GM10266 (cell line): ENCODE data around the gene HOXA4.

ENCODE experiments used
- DNase-seq: peaks from one replicate; pipeline ENCODE4 v3.0.0; 2012; ENCODE audit errors: extremely low spot score
- CTCF ChIP-seq: IDR thresholded peaks from 2 replicates; pipeline ENCODE4 v1.5.1; 2012; ENCODE audit warnings: mild to moderate bottlenecking, low read depth; ENCODE audit not compliant: control insufficient read depth, insufficient read depth; ENCODE audit errors: missing control alignments

The HOXA4 gene

GRCh38 chr7:27149842-27150567, 19.4 kb upstream of the HOXA4 start:
- no peak for DNase-seq
- no peak for TF ChIP-seq CTCF

DNA sequence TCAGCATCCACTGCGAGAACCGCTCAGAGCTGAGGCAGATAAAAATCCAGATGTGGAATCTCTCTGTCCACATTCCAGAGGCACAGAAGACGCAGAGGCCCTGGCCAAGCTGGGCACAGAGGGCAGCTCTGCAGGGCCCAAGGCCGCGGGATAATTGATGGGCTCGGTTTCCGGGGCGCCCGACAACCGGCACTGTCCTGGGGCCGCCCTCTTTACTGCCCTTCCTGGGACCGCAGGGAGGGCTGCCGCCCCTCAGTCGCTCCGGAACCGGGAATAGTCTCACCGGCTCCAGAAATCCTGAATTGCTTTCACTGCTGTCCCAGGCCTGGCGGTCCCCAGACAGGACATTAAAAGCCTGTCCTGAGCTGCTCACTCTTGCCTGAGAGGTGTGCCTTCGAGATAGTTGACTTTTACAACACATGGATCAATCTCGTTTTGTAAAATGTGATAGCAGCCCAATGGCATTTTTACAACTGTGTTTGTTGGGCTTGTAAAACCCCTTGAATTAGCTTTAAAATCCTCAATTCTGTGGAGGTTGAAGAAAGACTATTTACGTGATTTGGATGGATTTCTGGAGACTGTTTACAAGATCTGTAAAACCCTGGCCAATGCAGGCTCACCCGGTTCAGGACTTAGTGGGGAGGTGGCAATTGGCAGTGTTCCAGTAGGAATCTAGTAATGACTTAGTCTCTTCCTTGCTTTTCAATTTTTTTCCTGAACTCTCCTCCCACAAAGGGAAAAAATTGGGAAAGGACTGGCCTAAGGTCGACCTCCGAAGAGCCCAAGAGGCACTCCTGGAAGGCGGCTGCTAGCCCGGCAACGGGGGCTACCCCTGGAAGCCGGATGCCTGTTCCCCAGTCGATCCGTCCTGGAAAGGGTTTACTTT, 18.4 kb upstream of the HOXA4 start:
- TF ChIP-seq CTCF, result no peak
- no peak for DNase-seq

DNA sequence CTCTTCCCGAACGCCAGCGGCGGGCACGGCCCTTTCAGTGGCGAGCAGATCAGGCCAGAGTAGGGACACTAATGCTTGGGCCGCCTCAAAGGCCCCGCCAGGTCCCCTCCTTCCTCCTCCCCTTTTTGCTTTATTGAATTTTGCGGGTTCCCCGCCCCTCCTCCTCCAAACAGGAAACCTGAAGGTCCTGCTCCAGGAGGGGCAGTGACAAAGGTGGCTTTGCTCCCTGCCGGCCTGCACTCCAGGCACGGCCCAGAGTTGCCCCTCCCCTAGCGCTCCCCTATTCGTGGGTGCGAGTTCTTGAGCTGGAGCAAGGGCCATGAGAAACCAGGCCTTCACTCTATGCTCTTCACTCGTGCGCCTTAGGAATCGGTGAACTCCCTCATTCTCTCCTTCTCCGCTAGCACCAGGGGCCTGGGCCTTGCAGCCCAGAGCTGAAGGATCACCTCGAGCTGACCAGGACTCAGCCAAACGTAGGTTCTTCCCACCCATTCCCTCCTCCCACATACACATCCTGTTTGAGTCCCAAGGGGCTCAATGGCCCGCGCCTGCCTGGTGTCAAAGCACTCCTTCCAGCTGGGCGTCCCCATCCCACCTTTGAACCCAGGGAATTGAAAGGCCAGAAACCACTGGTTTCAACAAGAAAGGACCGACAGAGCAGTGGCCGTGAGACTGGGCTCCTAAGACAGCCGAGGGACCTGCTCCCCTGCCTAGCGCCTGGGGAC, 17.6 kb upstream of the HOXA4 start:
- no peak for TF ChIP-seq CTCF
- no peak for DNase-seq

DNA sequence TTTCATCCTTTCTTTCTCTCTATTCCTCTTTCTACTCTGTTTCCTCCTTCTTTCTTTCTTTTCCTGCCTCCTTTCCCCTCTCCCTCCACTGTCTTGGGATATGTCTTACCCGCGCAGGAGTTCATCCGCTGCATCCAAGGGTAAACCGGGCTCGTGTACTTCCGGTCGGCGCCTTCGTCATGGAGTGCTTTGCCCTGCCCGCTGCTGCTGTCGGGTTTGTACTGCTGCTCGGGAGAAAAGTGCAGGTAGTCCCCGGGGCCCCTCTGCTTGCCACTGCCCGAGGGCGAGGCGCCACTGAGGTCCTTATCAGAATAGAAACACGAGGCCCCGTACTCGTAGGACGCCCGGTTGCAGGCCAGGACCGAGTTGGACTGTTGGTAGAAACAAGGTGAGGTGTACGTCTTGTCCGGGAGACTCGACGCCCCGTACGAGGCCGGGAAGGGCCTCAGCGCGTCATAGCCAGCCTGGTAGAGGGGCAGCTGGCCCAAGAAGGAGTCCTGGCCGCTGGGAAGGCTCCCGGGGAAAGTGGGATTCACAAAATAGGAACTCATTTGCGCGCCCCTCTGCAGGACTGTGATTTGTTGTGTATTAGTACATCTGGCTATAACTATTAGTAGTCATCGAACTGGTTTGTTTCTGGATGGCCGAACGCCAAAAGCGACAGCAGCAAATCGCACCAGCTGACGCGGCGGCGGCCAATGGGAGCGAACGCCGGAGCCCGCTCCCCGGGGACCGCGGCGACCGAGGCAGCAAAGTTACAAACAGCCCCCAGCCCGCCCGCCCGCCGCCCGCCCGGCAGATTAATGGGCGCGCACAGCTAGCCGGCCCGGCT, 16.9 kb upstream of the HOXA4 start, which contains the start of gene HOXA6:
Gene HOXA6 (minus strand): TSS at position 576 of the 832 bp plus-strand sequence. CDS start 25 bp downstream, at position 551.
- no peak for DNase-seq

DNA sequence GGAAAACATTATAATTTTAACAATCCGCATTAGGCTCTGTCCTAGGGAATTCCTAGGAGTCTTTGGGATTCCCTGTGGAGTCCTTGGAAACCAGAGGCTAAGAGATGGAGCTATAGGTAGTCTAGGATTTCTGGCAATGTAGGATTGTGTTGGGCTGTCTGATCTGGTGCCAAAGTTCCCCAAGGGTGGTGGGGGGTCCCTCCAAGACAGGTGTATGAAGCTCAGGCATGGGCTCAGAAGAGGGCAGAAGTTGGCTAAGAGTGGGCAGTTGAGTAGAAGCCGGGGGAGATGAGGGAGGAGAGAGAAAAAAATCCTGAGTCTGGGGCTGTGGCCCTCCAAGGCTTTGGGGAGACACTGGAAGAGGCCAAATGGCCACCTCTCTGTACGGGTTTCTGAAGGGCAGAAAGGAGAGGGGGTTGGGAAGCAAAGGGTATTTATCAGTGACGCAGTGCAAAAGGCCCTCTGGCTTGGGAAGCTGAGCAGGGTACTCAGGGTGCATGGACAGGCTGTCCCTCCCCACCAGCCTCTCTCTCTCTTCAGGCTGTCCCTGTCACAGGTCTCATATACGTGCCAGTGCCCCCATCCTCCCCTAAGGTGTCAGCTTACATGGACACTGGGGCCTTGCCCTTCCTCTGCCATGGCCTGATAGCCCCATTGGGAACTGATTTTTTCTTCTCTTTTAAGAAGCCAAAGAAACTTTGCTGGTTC, 16.1 kb upstream of the HOXA4 start:
- TF ChIP-seq CTCF, result no peak
- no peak for DNase-seq

More for the DNA sequence above, 16.9 kb upstream of the HOXA4 start, which contains the start of gene HOXA6:
- no peak for TF ChIP-seq CTCF

DNA sequence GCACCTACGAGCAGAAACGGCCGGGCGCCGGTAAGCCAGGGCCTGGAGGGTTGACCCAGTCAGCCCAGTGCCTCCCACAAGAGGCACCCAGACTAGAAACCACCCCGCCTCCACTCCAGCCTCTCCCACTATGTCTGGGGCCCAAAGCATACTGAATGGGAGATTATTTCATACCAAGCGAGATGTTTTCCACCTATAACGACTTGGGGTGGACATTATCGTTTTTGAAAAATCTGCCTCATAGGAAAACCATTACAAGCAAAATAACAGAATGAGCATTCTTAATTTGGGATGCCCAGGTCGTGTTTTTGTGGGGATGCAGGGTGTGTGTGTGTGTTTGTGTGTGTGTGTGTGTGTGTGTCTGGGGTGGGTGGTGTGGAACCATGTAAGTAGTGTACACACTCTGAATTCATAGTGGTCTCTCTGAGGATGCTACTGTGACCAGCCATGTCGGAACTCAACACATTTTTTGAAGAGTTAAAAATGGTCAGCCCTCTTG, 15.4 kb upstream of the HOXA4 start:
- TF ChIP-seq CTCF, result no peak
- no peak for DNase-seq
